Measurements from ENCODE around the gene YEATS2.

Gene YEATS2

DNA sequence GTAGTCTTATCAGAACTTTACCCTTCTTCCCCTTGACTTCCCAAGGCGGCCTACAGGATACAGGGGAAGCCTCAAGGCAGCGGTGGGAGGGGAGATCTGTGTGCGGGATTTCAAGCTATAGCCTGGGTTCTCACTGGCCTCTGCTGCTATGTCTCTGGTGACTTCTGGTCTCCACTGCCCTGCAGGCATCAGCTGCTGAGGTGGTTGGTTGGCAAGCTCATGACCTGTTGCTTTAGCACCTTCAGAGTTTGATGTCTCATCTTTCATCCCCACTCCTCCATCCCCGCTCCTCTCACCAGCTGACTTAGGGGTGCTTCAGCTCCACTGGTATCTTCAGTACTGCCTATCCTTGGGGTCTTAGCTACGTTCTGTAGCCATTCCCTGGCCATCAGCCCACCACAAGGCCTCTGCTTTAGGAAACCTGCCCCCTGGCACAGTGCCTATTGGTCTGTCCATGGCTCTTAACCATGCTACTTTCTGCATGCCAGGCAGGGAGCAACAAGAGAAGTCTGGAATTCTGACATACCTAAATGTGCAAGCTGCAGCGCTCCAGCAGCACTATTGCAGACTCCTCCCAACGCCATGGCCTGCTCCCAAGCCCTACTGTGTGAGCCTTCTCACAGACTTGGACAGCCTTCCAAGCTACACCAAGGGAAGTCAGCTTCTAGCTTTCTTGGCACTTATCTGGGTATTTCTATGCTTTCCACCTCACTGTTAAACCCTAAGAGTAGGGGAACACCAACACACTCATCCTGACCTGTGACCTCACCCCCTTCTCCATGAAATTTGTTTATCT is 1.8 kb upstream of the YEATS2 start:
- H3K4me1 ChIP-seq (ENCODE audit: low read length) = peaks cover 16% of the 10 kb centered on the region
- no peak overlapping the region for H3K4me3 ChIP-seq (ENCODE audit: low read length)
- H4K20me1 ChIP-seq (ENCODE audit: insufficient read depth, low read length) = peaks cover 18% of the 10 kb centered on the region
- H3K27me3 ChIP-seq (ENCODE audit: low read depth, low read length) = no peaks in the 10 kb centered on the region
- no peak overlapping the region for H2AFZ ChIP-seq (ENCODE audit: low read depth, low read length)
- no peaks in the 10 kb centered on the region for H3K36me3 ChIP-seq (replicated peaks; ENCODE audit: low read depth, low read length)
- peaks cover 35% of the 10 kb centered on the region for H3K79me2 ChIP-seq (ENCODE audit: low read length)
- H3K9ac ChIP-seq (ENCODE audit: low read length) = no peak overlapping the region
- H3K4me2 ChIP-seq (ENCODE audit: low read length) = no peak overlapping the region
- no peak for TF ChIP-seq EZH2phosphoT487 (IDR thresholded peaks at IDR 0.05; ENCODE audit: low read depth)
- H3K27ac ChIP-seq (ENCODE audit: low read length) = no peak overlapping the region
- no peaks in the 10 kb centered on the region for H3K9me3 ChIP-seq (ENCODE audit: insufficient read depth, low read length)

- TF ChIP-seq, protein P1, sequence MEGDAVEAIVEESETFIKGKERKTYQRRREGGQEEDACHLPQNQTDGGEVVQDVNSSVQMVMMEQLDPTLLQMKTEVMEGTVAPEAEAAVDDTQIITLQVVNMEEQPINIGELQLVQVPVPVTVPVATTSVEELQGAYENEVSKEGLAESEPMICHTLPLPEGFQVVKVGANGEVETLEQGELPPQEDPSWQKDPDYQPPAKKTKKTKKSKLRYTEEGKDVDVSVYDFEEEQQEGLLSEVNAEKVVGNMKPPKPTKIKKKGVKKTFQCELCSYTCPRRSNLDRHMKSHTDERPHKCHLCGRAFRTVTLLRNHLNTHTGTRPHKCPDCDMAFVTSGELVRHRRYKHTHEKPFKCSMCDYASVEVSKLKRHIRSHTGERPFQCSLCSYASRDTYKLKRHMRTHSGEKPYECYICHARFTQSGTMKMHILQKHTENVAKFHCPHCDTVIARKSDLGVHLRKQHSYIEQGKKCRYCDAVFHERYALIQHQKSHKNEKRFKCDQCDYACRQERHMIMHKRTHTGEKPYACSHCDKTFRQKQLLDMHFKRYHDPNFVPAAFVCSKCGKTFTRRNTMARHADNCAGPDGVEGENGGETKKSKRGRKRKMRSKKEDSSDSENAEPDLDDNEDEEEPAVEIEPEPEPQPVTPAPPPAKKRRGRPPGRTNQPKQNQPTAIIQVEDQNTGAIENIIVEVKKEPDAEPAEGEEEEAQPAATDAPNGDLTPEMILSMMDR (IDR thresholded peaks at IDR 0.05; ENCODE audit: low read depth, low read length) = no peak
- no peak for TF ChIP-seq EZH2phosphoT487 (IDR thresholded peaks at IDR 0.05; ENCODE audit: low read depth)
- Histone ChIP-seq H3K4me1 (ENCODE audit: low read length) (peaks cover 16% of the 10 kb centered on the region), H3K27me3 (ENCODE audit: low read depth, low read length) (no peaks in the 10 kb centered on the region), H3K36me3 (replicated peaks; ENCODE audit: low read depth, low read length) (peaks cover 6% of the 10 kb centered on the region), H3K4me3 (ENCODE audit: low read length) (peak overlapping the region; percentile 93), H3K27ac (ENCODE audit: low read length) (no peak overlapping the region; the same call in 1 of the 2 replicates), H3K4me2 (ENCODE audit: low read length) (peak overlapping the region; percentile 93), H3K9ac (ENCODE audit: low read length) (peak overlapping the region; percentile 72), H4K20me1 (ENCODE audit: insufficient read depth, low read length) (peaks cover 31% of the 10 kb centered on the region), H2AFZ (ENCODE audit: low read depth, low read length) (peak overlapping the region; percentile 97), H3K9me3 (ENCODE audit: insufficient read depth, low read length) (no peaks in the 10 kb centered on the region), H3K79me2 (ENCODE audit: low read length) (peaks cover 49% of the 10 kb centered on the region)
Observed at GRCh38 chr3:183697123-183697609, 431 bp upstream of the YEATS2 start.

DNA sequence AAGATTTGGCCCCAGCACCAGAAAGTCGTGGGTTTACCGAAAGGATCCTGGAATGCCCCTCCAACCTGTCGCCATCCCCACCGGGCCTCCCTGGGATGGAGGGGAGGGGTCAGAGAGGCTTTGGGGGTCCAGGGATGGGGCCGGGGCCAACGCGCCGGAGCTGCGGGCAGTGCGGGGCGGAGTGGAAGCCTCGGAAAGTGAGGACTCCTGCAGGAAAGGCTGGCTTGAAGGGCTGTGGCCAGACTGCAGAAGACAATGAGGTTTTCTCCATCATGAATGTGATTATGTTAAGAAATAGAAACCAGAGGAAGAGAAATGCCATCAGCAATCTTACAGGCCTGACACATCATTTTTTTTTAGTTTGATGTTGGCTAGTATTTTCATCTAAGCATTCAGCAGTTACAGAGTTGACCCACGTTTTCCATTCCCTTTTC is 738 bp downstream of the YEATS2 start:
- Histone ChIP-seq H4K20me1 (ENCODE audit: insufficient read depth, low read length) (peaks cover 43% of the 10 kb centered on the region), H3K27ac (ENCODE audit: low read length) (peak overlapping the region; percentile 78), H3K9me3 (ENCODE audit: insufficient read depth, low read length) (no peaks in the 10 kb centered on the region), H3K36me3 (replicated peaks; ENCODE audit: low read depth, low read length) (peaks cover 6% of the 10 kb centered on the region), H3K4me1 (ENCODE audit: low read length) (peaks cover 16% of the 10 kb centered on the region), H3K9ac (ENCODE audit: low read length) (peak overlapping the region; percentile 97), H3K4me2 (ENCODE audit: low read length) (peak overlapping the region; percentile 68), H3K27me3 (ENCODE audit: low read depth, low read length) (no peaks in the 10 kb centered on the region), H2AFZ (ENCODE audit: low read depth, low read length) (peak overlapping the region; percentile 64; the same call in 1 of the 2 replicates), H3K4me3 (ENCODE audit: low read length) (peak overlapping the region; percentile 93), H3K79me2 (ENCODE audit: low read length) (peaks cover 61% of the 10 kb centered on the region)
- no peak for TF ChIP-seq EZH2phosphoT487 (IDR thresholded peaks at IDR 0.05; ENCODE audit: low read depth)
- TF ChIP-seq, protein P1 (IDR thresholded peaks at IDR 0.05; ENCODE audit: low read depth, low read length) = no peak

GRCh38 chr3:183698756-183699155 is 1.2 kb downstream of the YEATS2 start:
- Histone ChIP-seq H2AFZ (ENCODE audit: low read depth, low read length) (no peak overlapping the region), H4K20me1 (ENCODE audit: insufficient read depth, low read length) (peaks cover 47% of the 10 kb centered on the region), H3K27me3 (ENCODE audit: low read depth, low read length) (no peaks in the 10 kb centered on the region), H3K4me2 (ENCODE audit: low read length) (peak overlapping the region; percentile 68), H3K9me3 (ENCODE audit: insufficient read depth, low read length) (no peaks in the 10 kb centered on the region), H3K36me3 (replicated peaks; ENCODE audit: low read depth, low read length) (peaks cover 6% of the 10 kb centered on the region), H3K9ac (ENCODE audit: low read length) (peak overlapping the region; percentile 97), H3K4me3 (ENCODE audit: low read length) (peak overlapping the region; percentile 93), H3K4me1 (ENCODE audit: low read length) (peaks cover 16% of the 10 kb centered on the region), H3K27ac (ENCODE audit: low read length) (peak overlapping the region; percentile 78), H3K79me2 (ENCODE audit: low read length) (peaks cover 65% of the 10 kb centered on the region)
- TF ChIP-seq, protein P1 (IDR thresholded peaks at IDR 0.05; ENCODE audit: low read depth, low read length) = no peak
- no peak for TF ChIP-seq EZH2phosphoT487 (IDR thresholded peaks at IDR 0.05; ENCODE audit: low read depth)

All from OCI-LY3 (cell line).